ENCODE data around the gene NDUFB8.
A peak's percentile ranks its signal among the peaks of the same experiment; 100 is the strongest.

NDUFB8 gene

DNA sequence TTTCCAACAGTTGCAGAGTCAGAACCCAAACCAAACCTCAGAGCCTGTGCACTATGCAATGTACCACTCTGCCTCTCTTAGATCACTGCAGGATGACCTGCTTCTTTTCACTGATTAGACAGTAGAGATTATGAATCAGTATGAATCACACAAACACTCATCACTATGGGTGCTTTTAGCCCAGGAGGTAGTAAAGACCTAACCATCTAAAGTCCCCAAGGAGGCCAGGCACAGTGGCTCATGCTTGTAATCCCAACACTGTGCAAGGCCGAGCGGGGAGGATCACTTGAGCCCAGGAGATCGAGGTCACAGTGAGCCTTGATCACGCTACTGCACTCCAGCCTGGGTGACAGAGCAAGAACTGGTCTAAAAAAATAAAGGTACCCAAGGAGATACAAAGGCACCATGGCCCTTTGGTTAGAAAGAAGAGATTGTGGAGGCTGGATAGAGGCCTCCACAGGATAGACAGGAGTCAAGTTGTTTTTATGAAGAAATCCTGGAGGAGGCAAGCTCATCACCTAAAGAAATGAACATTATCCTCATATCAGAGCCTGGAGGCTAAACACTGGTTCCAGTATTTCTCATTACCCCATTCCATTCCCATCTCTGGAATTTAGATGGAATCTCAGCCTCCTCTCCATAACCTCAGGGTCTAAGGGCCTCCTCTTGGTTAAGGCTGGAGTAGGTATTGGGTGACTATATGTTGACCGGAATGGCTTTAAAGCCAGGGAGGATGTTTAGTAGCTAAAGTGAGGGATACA lies 22.9 kb downstream of the NDUFB8 start:
- no peak for DNase-seq

- no peak for DNase-seq
These were observed 24.5 kb downstream of the NDUFB8 start for GRCh38 chr10:100505164-100505563.

- DNase-seq, result no peak
These were observed 25.6 kb downstream of the NDUFB8 start for GRCh38 chr10:100504096-100504495.

DNA sequence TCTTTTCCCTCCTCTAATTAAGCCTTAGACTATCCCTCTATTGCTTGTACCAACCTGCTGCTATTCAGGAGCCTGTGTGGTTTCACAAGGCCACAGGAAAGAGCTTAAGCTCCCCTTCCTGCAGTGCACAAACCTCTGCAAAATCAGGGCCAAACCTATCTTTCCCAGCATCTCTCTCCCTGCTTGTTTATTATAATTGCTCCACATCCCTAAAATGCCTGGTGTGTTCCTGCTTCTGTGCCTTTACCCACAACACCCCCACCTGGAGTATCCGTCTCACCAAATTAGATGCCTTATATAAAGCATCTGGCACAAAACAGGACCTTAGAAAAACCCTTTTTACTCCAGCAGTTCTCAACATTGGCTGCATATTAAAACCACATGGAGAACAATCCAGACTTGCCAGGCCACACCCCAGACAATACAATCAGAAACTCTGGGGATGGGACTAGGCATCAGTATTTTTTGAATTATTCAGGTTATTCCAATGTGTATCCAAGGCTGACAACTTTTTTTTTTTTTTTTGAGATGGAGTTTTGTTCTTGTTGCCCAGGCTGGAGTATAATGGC lies 26.7 kb downstream of the NDUFB8 start:
- DNase-seq, result no peak

- no peak for DNase-seq
These were observed 28.2 kb downstream of the NDUFB8 start for GRCh38 chr10:100501423-100501822.

DNA sequence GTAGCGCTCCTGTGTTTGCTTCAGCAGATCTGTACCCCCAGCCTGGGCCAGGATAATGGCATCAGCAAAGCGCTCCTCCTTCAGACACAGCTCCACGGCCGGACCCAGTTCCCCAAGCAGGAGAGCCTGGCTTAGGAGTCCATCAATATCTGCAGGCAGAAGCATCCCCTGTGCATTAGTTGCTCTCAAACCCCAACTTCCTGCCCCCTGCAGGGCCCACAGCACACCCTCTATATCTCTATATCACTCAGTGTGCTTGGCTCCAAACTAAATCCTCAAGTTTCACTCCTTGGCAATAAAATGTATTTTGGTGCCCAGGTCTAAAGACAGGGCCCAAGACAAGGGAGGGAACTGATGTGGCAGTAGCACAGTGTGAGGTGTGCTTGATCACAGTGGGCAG lies 31.6 kb downstream of the NDUFB8 start:
- no peak for DNase-seq

GRCh38 chr10:100496567-100496966 lies 33.1 kb downstream of the NDUFB8 start:
- no peak for DNase-seq

DNA sequence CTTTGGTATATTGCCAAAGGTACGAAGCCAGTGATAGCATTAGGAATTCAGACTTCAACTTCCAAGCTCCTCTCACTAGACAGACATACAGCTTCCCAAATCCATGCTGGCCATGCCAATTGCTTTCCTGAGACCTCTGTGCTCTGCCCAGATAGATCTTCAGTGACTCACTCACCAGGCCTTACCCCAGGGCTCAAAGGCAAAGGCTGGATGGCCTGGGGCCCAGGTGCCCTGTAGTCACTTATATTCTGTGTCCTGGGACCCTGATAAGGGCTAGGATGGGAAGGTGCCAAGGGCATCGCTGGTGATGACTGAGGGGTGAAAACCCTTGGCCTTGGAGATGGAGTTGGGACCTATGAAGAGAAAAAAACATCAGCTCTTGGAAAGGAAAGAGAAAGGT lies 39.1 kb downstream of the NDUFB8 start:
- no peak for DNase-seq

DNA sequence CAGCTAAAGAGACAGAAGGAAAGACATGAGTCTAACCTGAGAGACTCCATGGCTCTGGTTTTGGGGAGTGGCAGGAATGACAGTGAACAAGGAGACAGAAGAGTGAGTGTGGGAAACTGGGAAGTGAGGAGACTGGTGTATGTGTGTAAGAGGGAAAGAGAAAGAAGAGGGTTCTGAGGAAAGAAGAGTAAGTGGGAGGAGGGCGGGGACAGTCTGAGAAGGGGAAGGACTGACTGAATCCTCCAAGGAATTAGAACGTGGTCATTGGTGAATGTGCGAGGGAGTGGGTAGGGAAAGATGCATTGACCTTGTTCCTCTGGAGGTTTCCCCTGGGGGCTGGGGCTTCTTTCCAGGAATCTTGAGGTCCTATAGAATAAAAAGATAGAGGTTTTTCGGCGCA lies 40.3 kb downstream of the NDUFB8 start:
- DNase-seq, result no peak

DNA sequence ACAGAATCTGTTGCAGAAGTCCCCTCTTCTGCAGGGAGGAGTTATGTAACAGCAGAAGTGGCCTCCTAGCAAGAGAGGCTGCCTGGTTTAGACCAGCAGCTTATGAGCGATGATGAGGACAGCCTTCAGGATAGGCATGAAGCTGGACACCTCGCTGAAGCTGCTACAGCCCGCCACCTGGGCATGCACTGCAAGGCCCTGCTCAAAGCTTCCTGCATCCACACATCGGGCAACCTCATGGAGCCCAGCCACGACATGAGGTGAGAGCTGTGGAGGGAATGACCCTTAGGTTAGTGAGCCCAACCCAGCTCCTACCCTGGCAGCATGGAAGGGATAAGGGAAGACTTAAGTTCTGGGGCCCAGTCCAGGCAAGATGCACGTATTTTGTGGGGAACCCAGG lies 42.1 kb downstream of the NDUFB8 start:
- no peak for DNase-seq

GRCh38 chr10:100485801-100486495 lies 43.7 kb downstream of the NDUFB8 start:
- DNase-seq, result no peak

DNA sequence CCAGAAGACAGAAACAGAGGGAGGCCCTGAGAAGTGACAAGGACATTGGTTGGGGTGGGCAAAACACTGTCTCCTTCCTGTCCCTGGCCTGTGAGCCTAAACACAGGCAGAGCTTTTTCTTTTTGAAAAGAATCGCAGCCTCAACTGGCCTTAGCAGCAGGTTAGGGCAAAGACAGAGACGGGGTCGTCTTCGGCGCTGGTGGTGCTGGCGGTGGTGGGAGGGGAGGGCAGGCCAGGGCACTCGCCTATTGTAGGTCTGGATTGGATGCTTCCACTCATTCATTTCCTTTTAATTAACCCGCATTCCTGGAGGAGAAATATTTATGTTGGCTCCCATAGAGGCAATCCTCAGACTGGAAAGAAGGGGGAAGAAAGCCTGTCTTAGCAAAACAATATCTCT lies 44.3 kb downstream of the NDUFB8 start:
- no peak for DNase-seq

DNA sequence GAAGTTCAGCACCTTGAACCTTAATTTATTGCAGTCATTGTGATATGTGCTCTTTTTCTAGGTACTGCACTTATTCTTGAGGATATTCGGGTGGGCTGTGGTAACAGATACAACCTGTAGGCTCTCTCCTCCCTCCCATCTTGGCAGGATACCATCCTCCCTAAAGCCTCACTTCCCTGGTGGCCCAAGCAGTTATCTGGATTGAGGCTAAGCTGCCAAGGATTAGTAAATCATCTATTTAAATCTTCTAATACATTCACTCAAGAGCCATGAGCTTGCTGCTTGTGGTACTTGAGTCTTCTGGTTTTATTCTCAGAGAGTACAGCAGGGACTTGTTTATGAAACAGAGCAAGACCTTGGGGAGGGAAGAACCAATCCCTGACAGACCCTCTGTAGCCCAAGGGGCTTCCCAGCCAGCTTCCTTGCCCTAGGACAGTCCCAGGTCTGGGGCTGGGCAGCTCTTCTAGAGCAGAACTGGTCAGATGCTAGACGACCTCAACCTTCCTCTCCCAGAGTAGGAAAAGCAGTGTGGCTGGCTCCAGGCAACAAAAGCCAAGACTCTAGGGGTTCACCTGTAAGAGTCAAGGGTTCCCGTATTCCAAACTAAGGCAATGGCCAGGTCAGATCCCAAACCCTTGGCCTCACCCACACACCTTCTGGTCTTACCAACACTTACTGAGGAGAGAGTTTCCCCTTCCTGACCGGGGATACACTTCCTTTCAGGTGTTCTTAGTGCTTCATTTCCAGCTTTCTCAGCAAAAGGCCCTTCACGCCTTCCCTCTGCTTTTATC lies 45.6 kb downstream of the NDUFB8 start:
- no peak for DNase-seq

DNA sequence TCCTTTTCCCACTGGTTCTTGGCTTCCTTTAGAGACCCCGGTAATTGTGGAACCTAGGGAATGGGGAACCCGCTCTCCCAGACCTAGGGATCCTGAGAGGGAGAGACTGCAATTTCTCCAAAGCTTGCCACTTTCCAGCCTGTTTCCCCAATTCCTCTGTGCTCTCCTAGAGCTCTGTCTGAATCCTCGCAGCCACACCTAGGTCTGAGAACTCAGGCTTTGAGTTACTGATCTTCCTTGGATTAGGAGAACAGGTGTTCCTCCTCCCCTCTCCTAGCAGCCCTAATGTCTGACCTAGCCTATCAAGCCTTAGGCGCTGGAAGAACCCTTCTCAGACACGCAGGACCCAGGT lies 46.9 kb downstream of the NDUFB8 start:
- no peak for DNase-seq

DNA sequence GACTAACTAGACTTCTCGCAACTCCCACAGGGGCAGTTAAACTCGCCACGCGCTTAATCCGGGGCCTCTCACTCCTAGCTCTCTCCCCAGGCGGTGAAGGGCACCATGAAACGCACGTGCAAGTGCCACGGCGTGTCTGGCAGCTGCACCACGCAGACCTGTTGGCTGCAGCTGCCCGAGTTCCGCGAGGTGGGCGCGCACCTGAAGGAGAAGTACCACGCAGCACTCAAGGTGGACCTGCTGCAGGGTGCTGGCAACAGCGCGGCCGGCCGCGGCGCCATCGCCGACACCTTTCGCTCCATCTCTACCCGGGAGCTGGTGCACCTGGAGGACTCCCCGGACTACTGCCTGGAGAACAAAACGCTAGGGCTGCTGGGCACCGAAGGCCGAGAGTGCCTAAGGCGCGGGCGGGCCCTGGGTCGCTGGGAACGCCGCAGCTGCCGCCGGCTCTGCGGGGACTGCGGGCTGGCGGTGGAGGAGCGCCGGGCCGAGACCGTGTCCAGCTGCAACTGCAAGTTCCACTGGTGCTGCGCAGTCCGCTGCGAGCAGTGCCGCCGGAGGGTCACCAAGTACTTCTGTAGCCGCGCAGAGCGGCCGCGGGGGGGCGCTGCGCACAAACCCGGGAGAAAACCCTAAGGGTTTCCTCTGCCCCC lies 47.4 kb downstream of the NDUFB8 start:
- peak; percentile 57 for DNase-seq

- peak; percentile 89 for DNase-seq
These were observed 48.1 kb downstream of the NDUFB8 start for GRCh38 chr10:100481462-100482081.

DNA sequence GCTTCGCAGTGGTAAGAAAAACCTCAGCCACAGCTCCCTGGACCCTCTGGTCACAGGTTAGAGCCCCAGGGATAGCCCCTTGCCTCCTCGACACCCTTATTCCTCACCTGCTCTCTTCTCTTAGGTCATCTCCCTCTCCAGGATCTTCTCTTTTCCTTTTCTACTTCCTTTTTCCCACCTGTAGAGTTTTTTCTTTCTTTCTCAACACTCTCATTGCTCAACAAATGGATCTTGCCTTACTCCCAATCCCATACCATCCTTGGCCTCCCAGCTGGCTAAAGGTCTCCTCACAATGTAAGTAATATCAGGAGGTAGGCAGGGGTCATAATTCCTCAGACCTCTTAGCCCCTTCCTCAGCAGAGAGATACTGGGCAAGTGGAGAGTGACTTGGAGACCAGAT lies 49.7 kb downstream of the NDUFB8 start:
- DNase-seq, result no peak

DNA sequence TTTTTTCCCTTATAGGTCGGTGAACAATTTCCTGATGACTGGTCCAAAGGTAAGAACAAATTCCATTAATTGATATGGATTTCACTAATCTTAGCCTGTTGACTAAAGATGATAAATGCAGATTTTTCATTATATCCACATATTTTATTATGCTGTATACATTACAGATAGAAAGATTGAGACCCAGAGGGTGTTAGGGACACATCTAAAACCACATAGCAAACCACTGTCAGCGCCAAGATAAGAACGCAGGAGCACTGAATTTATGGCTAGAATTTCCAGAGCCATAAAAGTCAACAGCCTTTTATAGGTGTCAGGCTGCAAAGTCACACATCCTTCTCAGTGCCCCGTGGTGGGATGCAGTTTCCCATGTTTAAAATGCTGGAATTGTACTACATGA lies 50.6 kb downstream of the NDUFB8 start:
- no peak for DNase-seq

- DNase-seq, result no peak
These were observed 51.7 kb downstream of the NDUFB8 start for GRCh38 chr10:100477970-100478369.
